ENCODE data around the gene ID4.

Gene ID4

GRCh38 chr6:19860235-19860877 is 23.2 kb downstream of the ID4 start:
- DNase-seq = no peak

GRCh38 chr6:19864285-19864684 is 27.1 kb downstream of the ID4 start:
- DNase-seq = no peak

- no peak for DNase-seq
These were observed 28.0 kb downstream of the ID4 start for GRCh38 chr6:19865178-19865577.

- no peak for DNase-seq
These were observed 29.2 kb downstream of the ID4 start for GRCh38 chr6:19866173-19866984.

- no peak for DNase-seq
These were observed 29.9 kb downstream of the ID4 start for GRCh38 chr6:19866985-19867627.

- no peak for DNase-seq
These were observed 32.3 kb downstream of the ID4 start for GRCh38 chr6:19869464-19869863.

- DNase-seq = no peak
These were observed 33.2 kb downstream of the ID4 start for GRCh38 chr6:19870322-19870721.

GRCh38 chr6:19873031-19873430 is 35.9 kb downstream of the ID4 start:
- DNase-seq = no peak

- no peak for DNase-seq
These were observed 39.5 kb downstream of the ID4 start for GRCh38 chr6:19876672-19877071.

GRCh38 chr6:19879663-19880062 is 42.5 kb downstream of the ID4 start:
- DNase-seq = no peak

GRCh38 chr6:19880066-19880465 is 42.9 kb downstream of the ID4 start:
- no peak for DNase-seq

- DNase-seq = no peak
These were observed 54.3 kb downstream of the ID4 start for GRCh38 chr6:19891451-19891850.
